Subcutaneous adipose tissue (tissue), 4 donors: ENCODE data around the gene BBS4. TPM values are rescaled to one million over a fixed set of nuclear protein-coding genes. Genes with fewer than 3 reads are reported as not detected.

Source experiments
- CTCF ChIP-seq: fragments of 450-650 bp; IDR thresholded peaks from one replicate; pipeline ENCODE4 v1.5.1; 2016; ENCODE audit warnings: low read depth, mild to moderate bottlenecking, control low read depth, antibody characterized with exemption, moderate library complexity
- total RNA-seq, 4 donors: library from RNA; depleted of rRNA; stranded (reverse); fragments of >200 nt; gene quantifications; one replicate each; pipeline ENCODE4 v1.1.0, GENCODE V29; 2016

The BBS4 gene
- total RNA-seq, 4 donors from 2014 or later = 17.2 to 67.8 (median 22.1) TPM

- no peak for TF ChIP-seq CTCF
These were observed 92.8 kb downstream of the BBS4 start for GRCh38 chr15:72778796-72779195.

GRCh38 chr15:72781631-72782030 is 95.6 kb downstream of the BBS4 start:
- no peak for TF ChIP-seq CTCF

DNA sequence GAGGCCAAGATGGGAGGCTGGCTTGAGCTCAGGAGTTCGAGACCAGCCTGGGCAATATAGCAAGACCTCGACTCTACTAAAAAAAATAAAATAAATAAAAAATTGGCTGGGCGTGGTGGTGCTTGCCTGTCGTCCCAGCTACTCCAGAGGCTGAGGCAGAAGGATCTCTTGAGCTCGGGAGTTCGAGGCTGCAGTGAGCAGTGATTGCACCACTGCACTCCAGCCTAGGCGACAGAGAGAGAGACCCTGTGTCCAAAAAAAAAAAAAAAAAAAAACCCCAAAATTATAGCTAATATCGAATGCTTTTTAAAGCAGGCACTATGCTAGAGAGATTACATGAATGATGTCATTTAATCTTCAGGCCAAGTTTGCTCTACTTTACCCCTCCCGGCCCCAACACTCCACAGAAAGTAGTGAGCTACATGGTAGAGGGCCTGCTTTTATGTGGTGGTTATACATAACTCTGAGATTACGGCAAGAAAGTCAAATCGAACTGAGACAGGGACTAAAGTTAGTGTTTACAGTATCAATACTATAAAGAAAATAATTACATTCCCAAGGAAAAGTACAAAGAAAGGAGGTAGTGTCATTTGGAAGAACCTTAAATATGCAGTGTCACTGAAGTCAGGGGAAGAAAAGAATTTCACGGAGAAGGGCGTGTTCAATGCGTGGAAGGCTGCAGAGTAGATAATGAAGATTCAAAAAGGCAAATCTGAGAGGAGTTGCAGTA is 96.4 kb downstream of the BBS4 start:
- TF ChIP-seq CTCF = no peak

DNA sequence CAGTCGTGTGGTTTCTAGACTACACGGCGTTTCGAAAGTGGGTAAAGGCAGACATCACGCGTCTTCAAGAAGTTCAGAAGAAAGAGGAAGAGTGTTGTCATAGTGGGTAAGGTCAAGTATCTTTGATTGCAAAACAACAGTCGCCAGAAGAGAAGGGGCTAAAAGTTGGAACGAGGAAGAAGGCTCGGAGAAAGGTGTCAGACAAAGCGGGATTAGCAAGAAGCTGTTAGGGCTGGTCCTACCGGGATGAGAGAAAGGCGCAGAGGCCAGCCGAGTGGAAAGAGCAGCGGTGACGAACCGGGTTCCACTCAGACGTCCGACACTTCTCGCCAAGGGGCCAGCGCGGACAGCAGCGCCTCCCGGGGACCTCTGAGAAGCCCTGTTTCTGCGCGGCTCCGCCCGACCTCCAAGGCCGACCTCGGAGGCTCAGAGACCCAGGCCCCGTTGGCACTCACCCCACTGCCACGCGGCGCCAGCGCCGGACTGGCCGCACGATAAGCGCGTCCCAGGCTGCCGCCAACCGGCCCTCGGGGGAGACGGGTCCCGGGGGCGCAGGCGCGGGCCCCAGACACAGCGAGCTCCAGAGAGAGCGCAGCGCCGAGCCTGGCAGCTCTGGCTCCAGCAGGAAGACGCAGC is 97.1 kb downstream of the BBS4 start:
- TF ChIP-seq CTCF = no peak

- TF ChIP-seq CTCF = no peak
These were observed 97.8 kb downstream of the BBS4 start, which contains the start of gene ADPGK for GRCh38 chr15:72783640-72784455. Gene ADPGK (minus strand): TSS chr15:72783758. CDS start chr15:72783691, 67 bp downstream.

GRCh38 chr15:72784456-72784876 is 98.5 kb downstream of the BBS4 start:
- no peak for TF ChIP-seq CTCF

DNA sequence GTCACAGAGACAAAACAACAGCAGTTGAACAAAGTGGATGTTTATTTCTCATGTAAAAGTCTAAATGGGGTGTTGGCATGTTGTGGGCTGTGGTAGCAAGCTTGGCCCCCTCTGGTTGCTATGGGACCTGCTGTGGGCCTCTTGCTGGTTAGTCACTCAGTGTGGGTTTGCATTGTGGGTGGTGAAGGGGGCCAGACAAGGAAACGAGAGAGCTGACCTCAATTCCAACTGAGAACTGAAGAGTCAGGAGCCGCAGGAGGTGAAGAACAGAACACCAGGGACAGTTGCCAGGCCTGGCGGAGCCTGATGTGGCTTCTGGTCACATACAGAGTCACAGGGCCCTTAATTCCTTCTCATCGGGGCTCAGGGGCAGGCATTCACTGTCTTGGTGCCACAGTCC is 99.4 kb downstream of the BBS4 start:
- no peak for TF ChIP-seq CTCF
